Endometrium (tissue), 2 donors: ENCODE measurements around the gene ELANE.

ENCODE experiments used
- FAIRE-seq: peaks from 2 replicates; lab custom pipeline; 2012; peaks lifted over from hg19 to GRCh38; lab: Jason Lieb, UNC
- donor health status: control.
- donor health status: control.

The ELANE gene

GRCh38 chr19:898663-899062 is 46.6 kb downstream of the ELANE start:
- no peak for FAIRE-seq

- FAIRE-seq, result no peak
Measured at GRCh38 chr19:899336-900042, 47.4 kb downstream of the ELANE start.

DNA sequence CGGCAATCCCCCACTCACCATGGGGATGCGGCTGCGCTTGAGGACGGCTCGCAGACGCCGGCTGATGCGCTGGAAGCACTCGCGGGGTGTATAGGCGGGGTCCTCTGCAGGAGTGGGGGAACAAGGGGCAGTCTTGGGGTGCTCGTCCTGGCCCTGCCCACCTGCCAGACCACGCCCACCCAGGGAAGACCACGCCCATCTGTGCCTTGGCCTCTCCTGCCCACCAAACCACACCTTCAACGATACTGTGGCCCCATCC is 47.9 kb downstream of the ELANE start:
- FAIRE-seq, result no peak

DNA sequence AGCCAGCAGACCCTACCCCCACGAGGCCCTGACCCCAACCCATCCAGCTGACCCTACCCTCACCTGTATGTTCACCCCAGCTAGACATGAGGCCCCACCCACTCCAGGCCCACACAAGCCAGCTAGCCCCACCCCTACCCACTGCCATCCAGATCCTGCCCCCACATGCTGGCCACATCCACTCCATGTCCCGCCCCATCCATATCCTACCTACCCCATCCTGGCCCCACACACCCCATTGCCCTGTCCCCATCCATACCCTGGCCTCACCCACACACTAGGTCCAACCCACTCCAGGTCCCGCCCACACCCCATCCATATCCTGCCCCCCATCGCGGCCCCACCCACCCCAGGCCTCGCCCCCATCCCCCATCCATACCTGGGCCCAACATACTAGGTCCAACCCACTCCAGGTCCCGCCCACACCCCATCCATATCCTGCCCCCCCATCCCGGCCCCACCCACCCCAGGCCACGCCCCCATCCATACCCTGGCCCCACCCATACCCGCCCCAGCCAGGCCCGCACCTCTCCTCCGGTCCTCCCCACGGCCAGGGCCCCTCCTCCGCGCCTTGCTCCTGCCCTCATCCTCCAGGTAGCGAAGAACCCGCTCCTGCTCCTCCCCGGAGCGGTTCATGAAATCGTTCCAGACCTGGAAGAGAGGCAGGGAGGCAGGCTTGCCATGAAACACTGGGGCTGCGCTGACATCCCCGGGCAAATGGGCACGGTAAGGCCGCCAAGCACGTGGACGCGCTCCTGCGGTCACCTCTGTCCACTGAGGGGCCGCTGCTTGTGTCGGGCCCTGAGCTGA is 48.4 kb downstream of the ELANE start:
- FAIRE-seq, result no peak

- FAIRE-seq, result no peak
Measured at GRCh38 chr19:901216-902092, 49.4 kb downstream of the ELANE start.

- FAIRE-seq, result no peak
Measured at GRCh38 chr19:902093-902370, 49.9 kb downstream of the ELANE start.

DNA sequence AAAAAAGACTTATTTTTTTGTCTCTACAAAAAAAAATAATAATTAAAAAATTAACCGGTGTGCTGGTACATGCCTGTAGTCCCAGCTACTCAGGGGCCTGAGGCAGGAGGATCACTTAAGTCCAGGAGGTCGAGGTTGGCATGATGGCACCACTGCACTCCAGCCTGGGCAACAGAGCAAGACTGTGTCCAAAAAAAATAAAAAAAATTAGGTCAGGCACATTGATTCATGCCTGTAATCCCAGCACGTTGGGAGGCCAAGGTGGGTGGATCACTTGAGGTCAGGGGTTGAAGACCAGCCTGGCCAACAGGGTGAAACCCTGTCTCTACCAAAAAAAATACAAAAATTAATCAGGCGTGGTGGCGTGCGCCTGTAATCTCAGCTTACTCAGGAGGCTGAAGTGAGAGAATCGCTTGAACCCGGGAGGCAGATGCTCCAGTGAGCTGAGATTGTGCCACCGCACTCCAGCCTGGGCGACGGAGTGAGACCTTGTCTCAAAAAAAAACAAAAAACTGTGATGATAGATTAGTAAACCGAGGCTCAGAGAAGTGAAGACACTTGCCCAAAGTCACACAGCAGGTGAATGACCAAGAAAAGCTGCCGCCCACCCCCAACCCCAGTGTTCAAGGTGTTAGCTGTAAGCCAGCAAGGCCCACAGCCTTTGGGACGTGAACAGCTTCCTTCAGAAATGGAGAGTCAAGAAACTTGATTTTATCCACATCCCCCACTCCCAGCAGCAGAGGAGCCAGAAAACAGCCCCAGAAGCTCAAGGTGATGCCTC is 50.5 kb downstream of the ELANE start:
- FAIRE-seq, result no peak

- no peak for FAIRE-seq
Measured at GRCh38 chr19:903266-903797, 51.2 kb downstream of the ELANE start.

GRCh38 chr19:904545-904944 is 52.4 kb downstream of the ELANE start:
- FAIRE-seq, result no peak
